ENCODE results near the gene MYL2. TPM values are rescaled to one million over a fixed set of nuclear protein-coding genes. Genes with fewer than 3 reads are reported as not detected.

Gene MYL2
- total RNA-seq, 1 donor from 2014 or later, result not detected

GRCh38 chr12:110921262-110921661, 883 bp upstream of the MYL2 start:
- intact Hi-C loops (cut with micrococcal nuclease), result no loop called here
- no peak overlapping the region for H3K4me3 Mint-ChIP-seq
- peaks cover 1% of the 10 kb centered on the region for H3K27me3 Mint-ChIP-seq

GRCh38 chr12:110919720-110920119, 659 bp downstream of the MYL2 start:
- Mint-ChIP-seq H3K4me1 (no peaks in the 10 kb centered on the region), H3K4me3 (no peak overlapping the region), H3K27ac (no peak overlapping the region), H3K9me3 (no peaks in the 10 kb centered on the region), H3K36me3 (ENCODE audit: low read depth) (no peaks in the 10 kb centered on the region), H3K27me3 (peaks cover 2% of the 10 kb centered on the region)
- DNase-seq, result no peak
- intact Hi-C loops (cut with micrococcal nuclease), result no loop called here

More at GRCh38 chr12:110921262-110921661, 883 bp upstream of the MYL2 start:
- no peaks in the 10 kb centered on the region for H3K9me3 Mint-ChIP-seq
- no peak overlapping the region for H3K27ac Mint-ChIP-seq
- no peaks in the 10 kb centered on the region for H3K36me3 Mint-ChIP-seq (ENCODE audit: low read depth)
- no peak for DNase-seq
- H3K4me1 Mint-ChIP-seq, result no peaks in the 10 kb centered on the region

- H3K36me3 Mint-ChIP-seq (ENCODE audit: low read depth), result no peaks in the 10 kb centered on the region
- H3K27ac Mint-ChIP-seq, result no peak overlapping the region
- no peaks in the 10 kb centered on the region for H3K9me3 Mint-ChIP-seq
- no peak overlapping the region for H3K4me3 Mint-ChIP-seq
- intact Hi-C loops (cut with micrococcal nuclease), result no loop called here
- H3K4me1 Mint-ChIP-seq, result no peaks in the 10 kb centered on the region
- DNase-seq, result no peak
- peaks cover 5% of the 10 kb centered on the region for H3K27me3 Mint-ChIP-seq
These were observed 2.4 kb downstream of the MYL2 start for GRCh38 chr12:110917961-110918360.

- H3K4me1 Mint-ChIP-seq, result no peaks in the 10 kb centered on the region
- H3K36me3 Mint-ChIP-seq (ENCODE audit: low read depth), result no peaks in the 10 kb centered on the region
- no peak for DNase-seq
- peaks cover 5% of the 10 kb centered on the region for H3K27me3 Mint-ChIP-seq
- no peaks in the 10 kb centered on the region for H3K9me3 Mint-ChIP-seq
- no peak overlapping the region for H3K4me3 Mint-ChIP-seq
- intact Hi-C loops (cut with micrococcal nuclease), result no loop called here
- H3K27ac Mint-ChIP-seq, result no peak overlapping the region
These were observed 2.9 kb downstream of the MYL2 start for GRCh38 chr12:110917467-110917866.

- H3K4me1 Mint-ChIP-seq, result no peaks in the 10 kb centered on the region
- H3K9me3 Mint-ChIP-seq, result no peaks in the 10 kb centered on the region
These were observed 4.0 kb downstream of the MYL2 start for GRCh38 chr12:110916295-110916875.

GRCh38 chr12:110913119-110914056, 7.0 kb downstream of the MYL2 start:
- Mint-ChIP-seq H3K4me3 (no peak overlapping the region), H3K36me3 (ENCODE audit: low read depth) (no peaks in the 10 kb centered on the region), H3K4me1 (no peaks in the 10 kb centered on the region), H3K9me3 (no peaks in the 10 kb centered on the region), H3K27me3 (peaks cover 5% of the 10 kb centered on the region), H3K27ac (no peak overlapping the region)
- intact Hi-C loops (cut with micrococcal nuclease), result no loop called here
- no peak for DNase-seq

More at GRCh38 chr12:110916295-110916875, 4.0 kb downstream of the MYL2 start:
- intact Hi-C loops (cut with micrococcal nuclease), result no loop called here
- DNase-seq, result no peak
- Mint-ChIP-seq H3K27ac (no peak overlapping the region), H3K27me3 (peaks cover 5% of the 10 kb centered on the region), H3K36me3 (ENCODE audit: low read depth) (no peaks in the 10 kb centered on the region), H3K4me3 (no peak overlapping the region)

GRCh38 chr12:110912263-110912662, 8.1 kb downstream of the MYL2 start:
- peaks cover 5% of the 10 kb centered on the region for H3K27me3 Mint-ChIP-seq
- no peak overlapping the region for H3K4me3 Mint-ChIP-seq

GRCh38 chr12:110908377-110909152, 11.8 kb downstream of the MYL2 start:
- Mint-ChIP-seq H3K4me1 (no peaks in the 10 kb centered on the region), H3K27ac (no peak overlapping the region), H3K4me3 (no peak overlapping the region), H3K9me3 (no peaks in the 10 kb centered on the region), H3K27me3 (no peaks in the 10 kb centered on the region), H3K36me3 (ENCODE audit: low read depth) (no peaks in the 10 kb centered on the region)
- intact Hi-C loops (cut with micrococcal nuclease), result no loop called here
- DNase-seq, result no peak

More at GRCh38 chr12:110912263-110912662, 8.1 kb downstream of the MYL2 start:
- H3K27ac Mint-ChIP-seq, result no peak overlapping the region
- no peaks in the 10 kb centered on the region for H3K4me1 Mint-ChIP-seq
- intact Hi-C loops (cut with micrococcal nuclease), result no loop called here
- DNase-seq, result no peak
- H3K36me3 Mint-ChIP-seq (ENCODE audit: low read depth), result no peaks in the 10 kb centered on the region
- no peaks in the 10 kb centered on the region for H3K9me3 Mint-ChIP-seq

GRCh38 chr12:110907583-110907982, 12.8 kb downstream of the MYL2 start:
- Mint-ChIP-seq H3K4me3 (no peak overlapping the region), H3K9me3 (no peaks in the 10 kb centered on the region), H3K27ac (no peak overlapping the region), H3K36me3 (ENCODE audit: low read depth) (no peaks in the 10 kb centered on the region), H3K4me1 (no peaks in the 10 kb centered on the region), H3K27me3 (no peaks in the 10 kb centered on the region)
- DNase-seq, result no peak
- intact Hi-C loops (cut with micrococcal nuclease), result no loop called here

GRCh38 chr12:110906985-110907384, 13.4 kb downstream of the MYL2 start:
- DNase-seq, result no peak
- Mint-ChIP-seq H3K36me3 (ENCODE audit: low read depth) (no peaks in the 10 kb centered on the region), H3K4me3 (no peak overlapping the region), H3K9me3 (no peaks in the 10 kb centered on the region), H3K4me1 (no peaks in the 10 kb centered on the region), H3K27ac (no peak overlapping the region), H3K27me3 (no peaks in the 10 kb centered on the region)
- intact Hi-C loops (cut with micrococcal nuclease), result no loop called here

- Mint-ChIP-seq H3K4me3 (no peak overlapping the region), H3K4me1 (no peaks in the 10 kb centered on the region), H3K9me3 (no peaks in the 10 kb centered on the region), H3K36me3 (ENCODE audit: low read depth) (no peaks in the 10 kb centered on the region), H3K27me3 (peaks cover under 1% of the 10 kb centered on the region), H3K27ac (no peak overlapping the region)
- DNase-seq, result no peak
- intact Hi-C loops (cut with micrococcal nuclease), result no loop called here
These were observed 13.9 kb downstream of the MYL2 start for GRCh38 chr12:110906516-110906915.

GRCh38 chr12:110906083-110906482, 14.3 kb downstream of the MYL2 start:
- no peak for DNase-seq
- peaks cover 2% of the 10 kb centered on the region for H3K27me3 Mint-ChIP-seq
- no peaks in the 10 kb centered on the region for H3K4me1 Mint-ChIP-seq
- no peak overlapping the region for H3K4me3 Mint-ChIP-seq
- no peaks in the 10 kb centered on the region for H3K9me3 Mint-ChIP-seq
- H3K27ac Mint-ChIP-seq, result no peak overlapping the region
- intact Hi-C loops (cut with micrococcal nuclease), result no loop called here
- H3K36me3 Mint-ChIP-seq (ENCODE audit: low read depth), result no peaks in the 10 kb centered on the region

GRCh38 chr12:110903511-110903910, 16.9 kb downstream of the MYL2 start:
- Mint-ChIP-seq H3K4me3 (no peak overlapping the region), H3K4me1 (no peaks in the 10 kb centered on the region), H3K36me3 (ENCODE audit: low read depth) (no peaks in the 10 kb centered on the region), H3K27ac (no peak overlapping the region), H3K9me3 (no peaks in the 10 kb centered on the region), H3K27me3 (peaks cover 4% of the 10 kb centered on the region)
- intact Hi-C loops (cut with micrococcal nuclease), result no loop called here
- no peak for DNase-seq

- Mint-ChIP-seq H3K36me3 (ENCODE audit: low read depth) (no peaks in the 10 kb centered on the region), H3K9me3 (no peaks in the 10 kb centered on the region), H3K27me3 (peaks cover 4% of the 10 kb centered on the region), H3K4me1 (no peaks in the 10 kb centered on the region), H3K4me3 (no peak overlapping the region), H3K27ac (no peak overlapping the region)
- intact Hi-C loops (cut with micrococcal nuclease), result no loop called here
- DNase-seq, result no peak
These were observed 19.0 kb downstream of the MYL2 start for GRCh38 chr12:110901401-110901800.

Data from activated CD4-positive, alpha-beta T cell treated with anti-CD3 and anti-CD28 coated beads, Interleukin-2, amount 10 ng/mL, durations not matched to agents 24 days and 14 days (primary cell).